GM21576 (cell line): ENCODE data around the gene TET1.
A peak's percentile ranks its signal among the peaks of the same experiment; 100 is the strongest.
"Not testable (repeated sequence)": the region's sequence is repeated elsewhere in the genome, so short reads cannot be mapped to it uniquely, and the experiment has no call there.

Experiments used
- ATAC-seq: cut with Tn5 transposase; IDR thresholded peaks from one replicate; pipeline ENCODE4 v1.9.1; 2021; ENCODE audit warnings: mild to moderate bottlenecking, moderate library complexity; ENCODE audit not compliant: unreplicated experiment

Gene TET1

GRCh38 chr10:68562661-68563570, 2.8 kb downstream of the TET1 start:
- no peak for ATAC-seq

- no peak for ATAC-seq
Measured at GRCh38 chr10:68564712-68565111, 4.6 kb downstream of the TET1 start.

GRCh38 chr10:68565658-68566057, 5.5 kb downstream of the TET1 start:
- no peak for ATAC-seq

- no peak for ATAC-seq
Measured at GRCh38 chr10:68566351-68566750, 6.2 kb downstream of the TET1 start.

GRCh38 chr10:68566955-68567354, 6.8 kb downstream of the TET1 start:
- no peak for ATAC-seq

GRCh38 chr10:68572151-68572550, 12.0 kb downstream of the TET1 start:
- no peak for ATAC-seq

GRCh38 chr10:68574051-68574450, 13.9 kb downstream of the TET1 start:
- no peak for ATAC-seq

- ATAC-seq, result no peak
Measured at GRCh38 chr10:68576118-68576517, 16.0 kb downstream of the TET1 start.

GRCh38 chr10:68578974-68579373, 18.8 kb downstream of the TET1 start:
- ATAC-seq, result no peak

GRCh38 chr10:68584187-68584586, 24.1 kb downstream of the TET1 start:
- ATAC-seq, result not testable (repeated sequence)

GRCh38 chr10:68586606-68587305, 26.6 kb downstream of the TET1 start:
- ATAC-seq, result no peak

- no peak for ATAC-seq
Measured at GRCh38 chr10:68594405-68594804, 34.3 kb downstream of the TET1 start.

GRCh38 chr10:68595513-68595912, 35.4 kb downstream of the TET1 start:
- ATAC-seq, result no peak

GRCh38 chr10:68597407-68597806, 37.3 kb downstream of the TET1 start:
- no peak for ATAC-seq

- no peak for ATAC-seq
Measured at GRCh38 chr10:68598978-68599770, 39.0 kb downstream of the TET1 start.

- no peak for ATAC-seq
Measured at GRCh38 chr10:68599771-68600040, 39.6 kb downstream of the TET1 start.

GRCh38 chr10:68600041-68600778, 40.1 kb downstream of the TET1 start:
- ATAC-seq, result peak; percentile 75

- no peak for ATAC-seq
Measured at GRCh38 chr10:68601501-68602265, 41.5 kb downstream of the TET1 start.

- no peak for ATAC-seq
Measured at GRCh38 chr10:68602434-68602833, 42.3 kb downstream of the TET1 start.

- ATAC-seq, result no peak
Measured at GRCh38 chr10:68603766-68604165, 43.6 kb downstream of the TET1 start.
